Heart left ventricle (tissue), 13 donors: ENCODE data around the gene AFF1.

Experiments used
- CTCF ChIP-seq, 12 donors: fragments of 200-600 bp; sonication (generic) in 4 of 12; IDR thresholded peaks; one replicate each; pipeline versions ENCODE4 v1.5.0 to v1.8.0; 2018 to 2022; ENCODE audit warnings: antibody characterized with exemption in 12 of 12, mild to moderate bottlenecking in 5 of 12
- POLR2A ChIP-seq, 2 donors: fragments of 450-650 bp; IDR thresholded peaks; one replicate each; pipeline ENCODE4 v1.6.1; 2017; ENCODE audit warnings: antibody characterized with exemption in 2 of 2, mild to moderate bottlenecking in 2 of 2, moderate library complexity in 2 of 2
- donor health status: ischemic (EF 13 %, LVEDD 7.1; RV severe dilation, severe dysfunction).
- donor health status: DM: no; HTN: yes; CAD: no.
- donor health status: DM: no; HTN: no; CAD: no.
- donor health status: ischemic (EF 25% LVEDD 6.9; RV normal size, moderate dysfunction).
- donor health status: ischemic (EF 25% LVEDD 5.7; RV mildly dilated, moderate dysfunction).
- donor health status: ischemic (EF 35%, LVEDD 5.7; RV mildly dilated, moderate dysfunction).
- donor health status: nonischemic (EF 11% LVEDD 7.7; RV severe dilation, severe dysfunction).
- donor health status: DM: yes; HTN: yes; CAD: no.
- donor health status: PGD.
- donor health status: ischemic (EF 29% LVEDD 5.4; RV normal size, mild dysfunction).
- donor health status: nonischemic (EF 23%, LVEDD 6.1; RV moderate dilation, normal function).

GRCh38 chr4:86948276-86948675, 13.5 kb downstream of the AFF1 start:
- TF ChIP-seq POLR2A (IDR thresholded peaks at IDR 0.05) (no peak), CTCF (IDR thresholded peaks at IDR 0.05) (no peak)
